ENCODE data around the gene MARCKS. TPM values are rescaled to one million over a fixed set of nuclear protein-coding genes. Genes with fewer than 3 reads are reported as not detected.

MARCKS gene
- total and polyA plus RNA-seq, 10 of the 15 experiments (the other 5 are each of a cell fraction or from before 2014, with no cell fraction given) = 29.0 to 164 (median 74.5) TPM

- TF ChIP-seq USF1 (IDR thresholded peaks at IDR 0.05; ENCODE audit: borderline replicate concordance, extremely low read length, insufficient read depth, low read depth, low read length) (no peak), CHD1 (IDR thresholded peaks at IDR 0.05; ENCODE audit: low read depth, low read length) (peak; percentile 96), CBX3 (IDR thresholded peaks at IDR 0.05; ENCODE audit: borderline replicate concordance, low read depth) (no peak), EED (IDR thresholded peaks at IDR 0.05; ENCODE audit: low read depth) (peak; percentile 62; the same call in 1 of the 2 replicates), MEF2A (IDR thresholded peaks at IDR 0.05; ENCODE audit: insufficient read depth, low read depth, low read length) (peak; percentile 72), MEF2B (IDR thresholded peaks at IDR 0.05; ENCODE audit: partially characterized antibody, poor library complexity, severe bottlenecking) (peak; percentile 96), STAT1 (conservative IDR thresholded peaks at IDR 0.05) (peak; percentile 71), BACH1 (IDR thresholded peaks at IDR 0.05; ENCODE audit: borderline replicate concordance) (peak; percentile 86), PRDM15 (CRISPR knock-in tag; IDR thresholded peaks at IDR 0.05) (no peak), ZBTB40 (IDR thresholded peaks at IDR 0.05; ENCODE audit: borderline replicate concordance) (no peak; the same call in 1 of the 2 replicates), ZBED1 (IDR thresholded peaks at IDR 0.05; ENCODE audit: borderline replicate concordance) (no peak), POLR2A (IDR thresholded peaks at IDR 0.05; ENCODE audit: low read depth, low read length) (peak; percentile 95), NFIC (IDR thresholded peaks at IDR 0.05; ENCODE audit: low read depth, low read length) (peak; percentile 80), HDAC6 (IDR thresholded peaks at IDR 0.05; ENCODE audit: unreplicated experiment) (no peak), BCL11A (IDR thresholded peaks at IDR 0.05; ENCODE audit: low read depth, low read length) (peak; percentile 54; the same call in 1 of the 2 replicates), HSF1 (IDR thresholded peaks at IDR 0.05; ENCODE audit: low read depth, low read length) (no peak), MTA2 (IDR thresholded peaks at IDR 0.05; ENCODE audit: low read depth) (peak; percentile 54; the same call in 1 of the 2 replicates), KAT2A (conservative IDR thresholded peaks at IDR 0.05; ENCODE audit: control insufficient read depth, low read depth, low read length) (0 out of 2 replicates have a peak, but pooled peaks have one; percentile 12), JUND (IDR thresholded peaks at IDR 0.05; ENCODE audit: low read depth, low read length) (peak; percentile 95), ZSCAN29 (IDR thresholded peaks at IDR 0.05) (peak; percentile 70)
Measured at GRCh38 chr6:113858480-113859348, 1.6 kb downstream of the MARCKS start (continued).
